WERI-Rb-1 (cell line): Measurements from ENCODE around the gene DMKN.

Source experiments
- DNase-seq: peaks from one replicate; pipeline ENCODE4 v3.0.0-alpha.2; 2020
- H3K27ac ChIP-seq: fragments of 250-450 bp; sonication (Bioruptor Pico); 2 replicates; pipeline ENCODE4 v1.5.1; 2020; ENCODE audit warnings: mild to moderate bottlenecking, moderate library complexity
- H3K27me3 ChIP-seq: fragments of 250-450 bp; sonication (Bioruptor Pico); 2 replicates; pipeline ENCODE4 v1.5.1; 2021; ENCODE audit warnings: mild to moderate bottlenecking, low read depth, moderate library complexity; ENCODE audit not compliant: insufficient read depth, severe bottlenecking
- H3K36me3 ChIP-seq: fragments of 250-450 bp; sonication (Bioruptor Pico); 2 replicates; pipeline ENCODE4 v1.5.1; 2020; ENCODE audit warnings: mild to moderate bottlenecking, moderate library complexity
- H3K4me3 ChIP-seq: 2 replicates; pipeline ENCODE4 v1.5.1; 2011; ENCODE audit warnings: low read depth, mild to moderate bottlenecking, control low read depth, low read length
- H3K9me3 ChIP-seq: fragments of 250-450 bp; sonication (Bioruptor Pico); 2 replicates; pipeline ENCODE4 v1.5.1; 2021; ENCODE audit warnings: mild to moderate bottlenecking, moderate library complexity; ENCODE audit not compliant: severe bottlenecking
- CTCF ChIP-seq: IDR thresholded peaks from 2 replicates; pipeline ENCODE4 v1.5.1; 2011; ENCODE audit warnings: low read depth, mild to moderate bottlenecking, control low read depth, inconsistent platforms, low read length

The DMKN gene

GRCh38 chr19:35540356-35540927 lies 27.0 kb upstream of the DMKN start:
- Histone ChIP-seq H3K36me3 (no peaks in the 10 kb centered on the region), H3K27me3 (no peaks in the 10 kb centered on the region), H3K27ac (no peak overlapping the region), H3K4me3 (no peak overlapping the region), H3K9me3 (no peaks in the 10 kb centered on the region)
- no peak for DNase-seq
- TF ChIP-seq CTCF, result no peak

GRCh38 chr19:35539850-35540249 lies 26.4 kb upstream of the DMKN start:
- Histone ChIP-seq H3K4me3 (no peak overlapping the region), H3K36me3 (no peaks in the 10 kb centered on the region), H3K27me3 (no peaks in the 10 kb centered on the region), H3K27ac (no peak overlapping the region), H3K9me3 (no peaks in the 10 kb centered on the region)
- TF ChIP-seq CTCF, result no peak
- no peak for DNase-seq

- no peaks in the 10 kb centered on the region for H3K27me3 ChIP-seq
- no peaks in the 10 kb centered on the region for H3K36me3 ChIP-seq
- H3K9me3 ChIP-seq, result no peaks in the 10 kb centered on the region
- TF ChIP-seq CTCF, result no peak
- H3K4me3 ChIP-seq, result no peak overlapping the region
- H3K27ac ChIP-seq, result no peak overlapping the region
- no peak for DNase-seq
Observed at GRCh38 chr19:35539314-35539713, 25.9 kb upstream of the DMKN start.

- Histone ChIP-seq H3K27me3 (no peaks in the 10 kb centered on the region), H3K9me3 (no peaks in the 10 kb centered on the region), H3K36me3 (no peaks in the 10 kb centered on the region), H3K27ac (no peak overlapping the region), H3K4me3 (no peak overlapping the region)
- no peak for DNase-seq
- TF ChIP-seq CTCF, result no peak
Observed at GRCh38 chr19:35534803-35535480, 21.5 kb upstream of the DMKN start.

- no peak for DNase-seq
- Histone ChIP-seq H3K36me3 (no peaks in the 10 kb centered on the region), H3K9me3 (no peaks in the 10 kb centered on the region), H3K4me3 (no peak overlapping the region), H3K27me3 (no peaks in the 10 kb centered on the region), H3K27ac (no peak overlapping the region)
- no peak for TF ChIP-seq CTCF
Observed at GRCh38 chr19:35533822-35534392, 20.5 kb upstream of the DMKN start.
